ENCODE measurements around the gene RNF2. TPM values are rescaled to one million over a fixed set of nuclear protein-coding genes. Genes with fewer than 3 reads are reported as not detected.

Gene RNF2
- polyA plus RNA-seq, 1 of the 3 experiments (the other 2 are of a cell fraction) = 20.1 TPM

GRCh38 chr1:185144233-185144632 lies 98.9 kb downstream of the RNF2 start:
- no peaks in the 10 kb centered on the region for H3K9me2 ChIP-seq
- H4K20me1 ChIP-seq (ENCODE audit: insufficient read depth) = no peaks in the 10 kb centered on the region
- no peaks in the 10 kb centered on the region for H3K27me3 ChIP-seq (ENCODE audit: insufficient read depth)
- peaks cover 25% of the 10 kb centered on the region for H3F3A ChIP-seq (replicated peaks; ENCODE audit: insufficient read depth)
- H3K4me2 ChIP-seq = peak overlapping the region; percentile 27; the same call in 1 of the 2 replicates
- ChIA-PET CTCF (interaction anchor here (0.6 to 1.1 kb wide), 2 partner anchors 26 to 28 kb away, joined by 3 to 4 read pairs; no protein-coding TSS in a partner anchor), POLR2A (no interaction called here)
- peaks cover 0 to 6% of the 10 kb centered on the region in 2 experiments; a peak in 1 of 4 replicates for H3K4me1 ChIP-seq (ENCODE audit: control insufficient read depth in 1 of 2, insufficient read depth in 2 of 2, low read depth in 1 of 2, low read length in 1 of 2)
- H3K79me2 ChIP-seq (ENCODE audit: insufficient read depth) = no peaks in the 10 kb centered on the region
- TF ChIP-seq EP300 (IDR thresholded peaks at IDR 0.05; ENCODE audit: borderline replicate concordance in 1 of 2, low read depth in 1 of 2, low read length in 1 of 2) (peak in 1 of 2 experiments; percentile 31; a peak in 1 of 4 replicates), EZH2phosphoT487 (IDR thresholded peaks at IDR 0.05; ENCODE audit: borderline replicate concordance, low read depth) (no peak), TEAD4 (IDR thresholded peaks at IDR 0.05; ENCODE audit: borderline replicate concordance, insufficient read depth) (no peak), FOSL2 (IDR thresholded peaks at IDR 0.05; ENCODE audit: borderline replicate concordance, low read depth) (peak; percentile 47; the same call in 1 of the 2 replicates), NFIC (IDR thresholded peaks at IDR 0.05; ENCODE audit: borderline replicate concordance) (no peak), JUND (IDR thresholded peaks at IDR 0.05) (peak; percentile 38; the same call in 1 of the 2 replicates), MEF2A (IDR thresholded peaks at IDR 0.05; ENCODE audit: borderline replicate concordance, low read depth) (peak; percentile 70; the same call in 1 of the 2 replicates), FOXJ3 (CRISPR knock-in tag; IDR thresholded peaks at IDR 0.05) (no peak), TAF1 (IDR thresholded peaks at IDR 0.05; ENCODE audit: borderline replicate concordance, low read depth, low read length) (no peak), TCF12 (IDR thresholded peaks at IDR 0.05) (peak; percentile 62), SIN3A (IDR thresholded peaks at IDR 0.05; ENCODE audit: borderline replicate concordance, low read depth, low read length) (no peak), USF1 (IDR thresholded peaks at IDR 0.05; ENCODE audit: borderline replicate concordance, low read depth) (no peak)
- H3K27ac ChIP-seq (ENCODE audit: low read depth in 2 of 2, low read length in 1 of 2) = peak overlapping the region; percentile 72 to 75; a peak in 3 of 4 replicates
- no peaks in the 10 kb centered on the region for H3K9me3 ChIP-seq
- no peak for DNase-seq
- H3K36me3 ChIP-seq (replicated peaks in 1 of 2; ENCODE audit: control insufficient read depth in 1 of 2, insufficient read depth in 2 of 2, low read length in 1 of 2) = peaks cover 75 to 86% of the 10 kb centered on the region in 2 experiments
- H3K4me3 ChIP-seq (ENCODE audit: low read depth in 2 of 2, low read length in 1 of 2) = no peak overlapping the region
- H3K9ac ChIP-seq = peak overlapping the region; percentile 26; the same call in 1 of the 2 replicates
- H2AFZ ChIP-seq (ENCODE audit: low read depth) = no peak overlapping the region

- 91% methylated on average over 5 of the region's 5 CpGs for WGBS (ENCODE audit: low lambda C conversion rate)
- H3K4me2 ChIP-seq = no peak overlapping the region
- no peak overlapping the region for H3K4me3 ChIP-seq (ENCODE audit: low read depth in 2 of 2, low read length in 1 of 2)
- ChIA-PET CTCF (no interaction called here), POLR2A (no interaction called here)
- TF ChIP-seq FOXJ3 (CRISPR knock-in tag; IDR thresholded peaks at IDR 0.05) = no peak
- no peak for TF ChIP-seq RAD21 (IDR thresholded peaks at IDR 0.05; ENCODE audit: low read length)
- no peak for TF ChIP-seq MAX (IDR thresholded peaks at IDR 0.05; ENCODE audit: low read depth)
- TF ChIP-seq EP300 (IDR thresholded peaks at IDR 0.05; ENCODE audit: borderline replicate concordance in 1 of 2, low read depth in 1 of 2, low read length in 1 of 2) = no peak
- TF ChIP-seq JUND (IDR thresholded peaks at IDR 0.05) = no peak
- no peak for TF ChIP-seq REST (IDR thresholded peaks at IDR 0.05; ENCODE audit: low read depth, low read length)
- no peak for TF ChIP-seq RXRA (IDR thresholded peaks at IDR 0.05; ENCODE audit: borderline replicate concordance, low read depth)
- no peak for TF ChIP-seq USF2 (IDR thresholded peaks at IDR 0.05; ENCODE audit: borderline replicate concordance, low read depth, low read length)
- TF ChIP-seq USF1 (IDR thresholded peaks at IDR 0.05; ENCODE audit: borderline replicate concordance, low read depth) = no peak
- no peak overlapping the region for H2AFZ ChIP-seq (ENCODE audit: low read depth)
- no peak overlapping the region for H3K27ac ChIP-seq (ENCODE audit: low read depth in 2 of 2, low read length in 1 of 2)
- H3K9me3 ChIP-seq = no peaks in the 10 kb centered on the region
- H4K20me1 ChIP-seq (ENCODE audit: insufficient read depth) = no peaks in the 10 kb centered on the region
- no peaks in the 10 kb centered on the region for H3K9me2 ChIP-seq
- peaks cover 5% of the 10 kb centered on the region for H3F3A ChIP-seq (replicated peaks; ENCODE audit: insufficient read depth)
- H3K4me1 ChIP-seq (ENCODE audit: control insufficient read depth in 1 of 2, insufficient read depth in 2 of 2, low read depth in 1 of 2, low read length in 1 of 2) = peaks cover 8 to 14% of the 10 kb centered on the region in 2 experiments; a peak in 3 of 4 replicates
- H3K9ac ChIP-seq = no peak overlapping the region
- peaks cover 23% of the 10 kb centered on the region for H3K79me2 ChIP-seq (ENCODE audit: insufficient read depth)
- H3K36me3 ChIP-seq (replicated peaks in 1 of 2; ENCODE audit: control insufficient read depth in 1 of 2, insufficient read depth in 2 of 2, low read length in 1 of 2) = peaks cover 53 to 54% of the 10 kb centered on the region in 2 experiments
- no peak for DNase-seq
- no peaks in the 10 kb centered on the region for H3K27me3 ChIP-seq (ENCODE audit: insufficient read depth)
Measured at GRCh38 chr1:185151215-185151614, 105.9 kb downstream of the RNF2 start.
